ENCODE measurements around the gene TMEM40.

Gene TMEM40, protein sequence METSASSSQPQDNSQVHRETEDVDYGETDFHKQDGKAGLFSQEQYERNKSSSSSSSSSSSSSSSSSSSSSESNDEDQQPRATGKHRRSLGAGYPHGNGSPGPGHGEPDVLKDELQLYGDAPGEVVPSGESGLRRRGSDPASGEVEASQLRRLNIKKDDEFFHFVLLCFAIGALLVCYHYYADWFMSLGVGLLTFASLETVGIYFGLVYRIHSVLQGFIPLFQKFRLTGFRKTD

DNA sequence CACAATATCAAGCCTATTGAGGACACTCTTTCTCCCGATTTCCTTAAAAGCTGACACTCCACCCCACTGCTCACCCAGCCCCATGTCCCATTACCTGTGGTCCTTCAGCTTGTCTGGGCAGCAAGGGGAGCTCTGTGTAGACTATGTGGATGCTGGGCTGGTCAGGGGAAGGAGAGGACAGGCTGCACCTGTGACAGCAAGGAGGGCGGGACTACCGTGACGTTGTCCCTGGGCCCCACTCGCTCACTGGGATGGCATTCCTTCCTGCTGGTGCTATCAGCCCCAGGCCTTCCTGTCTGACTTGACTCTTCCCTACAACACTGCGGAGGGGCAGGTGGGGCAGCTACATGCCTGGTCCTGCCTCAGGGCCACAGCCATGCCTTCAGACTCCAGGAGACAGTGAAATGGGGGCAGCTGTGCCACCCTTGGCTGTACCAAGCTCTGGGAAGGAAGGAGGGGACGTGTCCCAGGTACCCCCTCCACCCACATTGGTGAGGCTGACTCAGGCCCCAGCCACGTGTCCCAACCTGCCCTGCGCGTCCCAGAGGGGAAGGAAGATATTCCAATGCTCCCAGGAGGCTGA lies at the start of gene TMEM40:
Gene TMEM40, minus strand, starts transcription at position 163 of the 583 bp plus-strand sequence. CDS start 9,427 bp downstream, outside the sequence.
- DNase-seq = no peak
- TF ChIP-seq POLR2A (IDR thresholded peaks at IDR 0.05; ENCODE audit: low read length) (no peak), GATA1 (IDR thresholded peaks at IDR 0.05; ENCODE audit: low read depth, low read length) (no peak)

GRCh38 chr3:12808587-12808986 lies 49.5 kb upstream of the TMEM40 start:
- no peak for TF ChIP-seq GATA1 (IDR thresholded peaks at IDR 0.05; ENCODE audit: low read depth, low read length)
- no peak for TF ChIP-seq POLR2A (IDR thresholded peaks at IDR 0.05; ENCODE audit: low read length)
- no peak for DNase-seq

GRCh38 chr3:12807601-12808359 lies 48.7 kb upstream of the TMEM40 start:
- no peak for DNase-seq
- TF ChIP-seq GATA1 (IDR thresholded peaks at IDR 0.05; ENCODE audit: low read depth, low read length) = no peak
- no peak for TF ChIP-seq POLR2A (IDR thresholded peaks at IDR 0.05; ENCODE audit: low read length)

- DNase-seq = no peak
- TF ChIP-seq POLR2A (IDR thresholded peaks at IDR 0.05; ENCODE audit: low read length) (no peak), GATA1 (IDR thresholded peaks at IDR 0.05; ENCODE audit: low read depth, low read length) (no peak)
These were observed 48.0 kb upstream of the TMEM40 start for GRCh38 chr3:12807066-12807465.

- no peak for DNase-seq
- TF ChIP-seq POLR2A (IDR thresholded peaks at IDR 0.05; ENCODE audit: low read length) (no peak), GATA1 (IDR thresholded peaks at IDR 0.05; ENCODE audit: low read depth, low read length) (no peak)
These were observed 44.3 kb upstream of the TMEM40 start for GRCh38 chr3:12803371-12803770.

DNA sequence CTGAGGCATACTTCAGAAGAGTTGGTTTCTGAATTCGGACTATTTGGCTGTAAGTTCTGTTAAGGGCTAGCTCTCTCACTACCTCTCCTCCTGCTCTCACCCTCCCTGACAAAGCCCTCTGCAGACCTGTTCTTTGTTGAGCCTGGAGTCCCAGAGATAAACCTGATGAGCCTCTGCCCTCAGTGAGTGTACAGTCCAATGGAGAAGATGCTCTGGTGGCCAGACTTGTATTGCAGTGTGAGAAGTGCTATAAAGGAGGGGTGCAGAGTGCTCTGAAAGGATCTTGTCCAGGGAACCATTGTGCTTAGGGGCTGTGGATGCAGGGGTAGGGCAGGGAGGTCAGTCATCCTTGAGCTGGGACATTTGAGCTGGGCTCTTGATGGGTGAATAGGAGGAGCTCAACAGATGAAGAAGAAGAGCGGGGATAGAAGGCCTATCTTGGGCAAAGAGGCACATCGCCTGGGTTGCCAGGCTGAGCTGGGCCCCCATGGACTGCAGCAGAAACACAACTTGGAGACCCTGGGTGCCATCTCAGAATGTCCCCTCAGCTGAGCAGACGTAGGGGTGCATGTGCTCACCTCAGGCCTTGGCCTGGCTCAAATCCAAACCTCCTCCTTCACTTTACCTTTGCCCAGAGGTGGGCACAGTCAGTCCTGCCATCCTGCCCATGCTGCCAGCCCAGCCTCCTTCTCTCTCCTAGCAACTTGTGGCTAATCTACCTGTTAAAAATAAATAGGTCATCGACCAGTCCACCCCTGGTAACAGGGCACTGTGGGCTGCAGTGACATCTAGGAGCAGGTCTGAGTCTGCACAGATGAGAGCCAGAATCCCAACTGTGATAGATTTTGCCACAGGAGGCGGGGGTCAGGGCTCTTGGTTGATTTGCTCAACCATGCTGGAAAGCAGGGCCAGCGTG lies 40.7 kb upstream of the TMEM40 start:
- no peak for TF ChIP-seq POLR2A (IDR thresholded peaks at IDR 0.05; ENCODE audit: low read length)
- TF ChIP-seq GATA1 (IDR thresholded peaks at IDR 0.05; ENCODE audit: low read depth, low read length) = no peak
- no peak for DNase-seq

DNA sequence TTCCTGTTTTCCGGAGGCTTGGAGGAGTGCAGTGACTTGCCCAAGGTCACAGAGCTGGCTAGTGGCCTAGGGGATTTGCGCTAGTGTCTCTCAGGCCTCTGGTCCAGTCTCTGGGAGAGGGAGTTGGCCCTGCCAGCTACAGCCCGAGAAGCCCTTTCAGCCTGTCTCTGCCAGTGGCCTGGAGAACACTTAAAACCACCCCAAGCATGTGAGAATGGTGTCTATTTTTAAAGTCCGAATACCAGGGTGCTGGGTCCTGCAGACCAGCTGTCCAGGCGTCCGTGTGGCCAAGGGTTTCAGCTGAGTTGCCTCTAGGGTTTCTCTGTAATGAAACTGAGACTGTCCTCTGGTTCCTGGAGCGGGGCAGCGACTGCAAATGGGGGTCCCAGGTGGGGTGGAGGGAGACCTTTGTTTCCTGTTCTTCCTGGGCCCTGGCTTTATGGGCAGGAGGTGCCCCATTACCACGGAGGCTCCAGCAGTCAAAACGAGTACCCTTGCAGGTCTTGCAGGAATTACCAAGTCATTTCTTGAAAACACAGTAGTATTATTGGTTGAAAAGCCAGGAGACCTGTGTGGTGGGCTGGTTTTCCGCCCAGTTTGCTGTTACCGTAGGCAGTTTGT lies 39.6 kb upstream of the TMEM40 start:
- TF ChIP-seq POLR2A (IDR thresholded peaks at IDR 0.05; ENCODE audit: low read length) = no peak
- TF ChIP-seq GATA1 (IDR thresholded peaks at IDR 0.05; ENCODE audit: low read depth, low read length) = no peak
- no peak for DNase-seq

GRCh38 chr3:12797892-12798558 lies 39.0 kb upstream of the TMEM40 start:
- TF ChIP-seq GATA1 (IDR thresholded peaks at IDR 0.05; ENCODE audit: low read depth, low read length) (no peak), POLR2A (IDR thresholded peaks at IDR 0.05; ENCODE audit: low read length) (no peak)
- DNase-seq = no peak

DNA sequence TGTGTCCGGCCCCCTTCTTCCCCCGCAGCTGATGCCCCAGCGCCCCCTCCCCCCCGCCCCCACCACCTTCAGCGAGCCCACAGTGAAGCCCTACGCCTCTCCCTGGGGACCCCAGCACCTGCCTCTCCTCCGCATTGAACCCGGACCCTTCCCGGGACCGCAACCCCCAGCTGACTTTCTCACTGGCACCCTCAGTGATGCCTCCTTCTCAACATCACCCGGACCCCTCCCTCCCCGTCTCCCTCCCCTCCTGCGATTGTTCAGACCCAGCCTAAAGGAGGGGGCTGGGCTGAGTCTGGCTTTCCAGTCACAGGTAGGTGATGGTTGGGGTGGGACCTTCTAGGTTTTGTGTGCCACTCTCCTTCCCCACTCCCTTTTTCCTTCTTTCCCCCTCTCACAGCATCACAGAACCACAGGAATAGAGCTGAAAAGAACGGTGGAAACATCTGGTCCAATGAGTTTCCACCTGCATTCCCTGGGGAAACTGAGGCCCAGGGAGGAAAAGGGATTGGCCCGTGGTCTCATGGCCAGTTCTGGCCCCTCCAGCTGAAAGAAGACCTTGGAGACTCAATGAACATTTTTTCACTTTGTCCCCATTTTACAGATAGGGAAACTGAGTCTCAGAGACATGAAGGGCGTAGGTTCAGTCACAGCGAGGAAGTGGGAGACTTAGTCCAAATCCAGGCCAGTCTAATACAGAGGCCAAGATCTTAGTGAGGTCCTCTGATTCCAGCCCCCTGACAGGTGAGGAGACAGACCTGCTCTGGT lies 38.2 kb upstream of the TMEM40 start:
- TF ChIP-seq GATA1 (IDR thresholded peaks at IDR 0.05; ENCODE audit: low read depth, low read length) (no peak), POLR2A (IDR thresholded peaks at IDR 0.05; ENCODE audit: low read length) (no peak)
- no peak for DNase-seq

DNA sequence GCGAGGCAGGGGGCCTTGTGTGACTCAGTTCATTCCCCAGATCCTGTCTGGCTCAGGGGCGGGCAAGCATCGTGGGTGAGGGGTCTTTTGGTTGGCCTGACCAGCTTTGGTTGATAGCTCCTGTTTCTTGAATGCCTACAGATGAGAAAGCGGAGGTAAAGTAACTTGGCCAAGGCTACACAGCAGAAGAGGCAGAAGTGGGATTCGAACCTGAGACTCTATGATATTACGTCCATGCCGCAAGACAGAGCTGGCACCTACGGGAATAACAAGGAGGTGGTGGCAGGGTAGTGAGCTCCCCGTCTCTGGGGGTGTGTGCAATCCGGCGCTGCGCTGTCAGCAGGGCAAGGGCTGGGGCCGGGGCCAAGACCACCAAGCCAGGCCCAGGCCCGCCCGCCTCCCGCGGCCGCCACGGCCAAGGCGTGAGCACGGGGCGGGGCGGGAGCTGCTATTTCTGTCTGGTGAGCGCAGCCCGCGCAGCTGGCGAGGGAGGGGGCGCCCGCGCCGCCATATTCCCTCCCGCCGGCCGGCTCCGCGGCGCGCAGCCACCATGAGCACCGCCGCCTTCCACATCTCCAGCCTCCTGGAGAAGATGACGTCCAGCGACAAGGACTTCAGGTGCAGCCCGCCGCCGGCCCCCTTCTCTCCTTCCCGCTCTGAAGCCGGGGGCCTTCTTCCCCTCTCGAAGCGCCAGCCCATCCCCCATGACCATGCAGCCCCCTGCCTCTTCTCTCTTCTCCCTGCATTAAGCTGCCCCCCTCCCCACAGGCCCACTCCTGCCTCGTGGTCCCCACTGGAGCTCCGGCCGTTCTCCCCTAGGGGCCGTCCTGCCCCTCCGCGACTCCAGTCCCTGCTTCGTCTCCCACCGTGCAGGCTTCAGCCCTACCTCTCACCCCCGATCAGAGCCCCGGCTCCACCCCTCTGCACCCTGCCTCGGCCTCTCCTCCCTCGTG lies 37.4 kb upstream of the TMEM40 start, which contains the start of gene CAND2:
Gene CAND2, plus strand, starts transcription at position 510 of the 953 bp plus-strand sequence. Its CDS starts 41 bp downstream, at position 551.
- DNase-seq = peak; percentile 59 to 65
- TF ChIP-seq POLR2A (IDR thresholded peaks at IDR 0.05; ENCODE audit: low read length) (no peak), GATA1 (IDR thresholded peaks at IDR 0.05; ENCODE audit: low read depth, low read length) (no peak)

DNA sequence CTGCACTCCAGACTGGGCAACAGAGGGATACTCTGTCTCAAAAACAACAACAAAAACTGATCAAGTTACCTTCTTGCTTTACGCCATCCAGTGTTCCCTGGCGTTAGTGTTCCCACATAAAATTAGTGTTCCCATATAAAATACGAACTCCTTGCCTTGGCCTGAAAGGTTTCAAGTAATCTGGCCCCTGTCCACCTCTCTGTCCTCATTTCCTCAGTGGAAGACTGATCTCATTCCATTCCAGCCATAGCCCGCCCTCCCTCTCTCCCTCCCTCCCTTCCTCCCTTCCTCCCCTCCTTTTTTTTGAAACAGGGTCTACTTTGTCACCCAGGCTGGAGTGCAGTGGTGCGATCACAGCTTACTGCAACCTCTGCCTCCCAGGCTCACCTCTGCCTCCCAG lies 34.6 kb upstream of the TMEM40 start:
- no peak for DNase-seq

More for the DNA sequence above, 34.6 kb upstream of the TMEM40 start:
- TF ChIP-seq GATA1 (IDR thresholded peaks at IDR 0.05; ENCODE audit: low read depth, low read length) (no peak), POLR2A (IDR thresholded peaks at IDR 0.05; ENCODE audit: low read length) (no peak)

All from erythroblast (primary cell).